ENCODE results near the gene RPP38.

- no peak for TF ChIP-seq CTCF (IDR thresholded peaks at IDR 0.05 in 4 of 5, conservative IDR thresholded peaks at IDR 0.05 in 1 of 5)
- no peak for TF ChIP-seq POLR2A (IDR thresholded peaks at IDR 0.05)
These were observed 5.7 kb upstream of the RPP38 start for GRCh38 chr10:15091418-15091817.

Data from gastrocnemius medialis (tissue), 4 donors.